Measurements from ENCODE around the gene PPP1R10. TPM values are rescaled to one million over a fixed set of nuclear protein-coding genes. Genes with fewer than 3 reads are reported as not detected.

Gene PPP1R10
- total and polyA plus RNA-seq, 2 donors, result 18.2 to 25.6 TPM

DNA sequence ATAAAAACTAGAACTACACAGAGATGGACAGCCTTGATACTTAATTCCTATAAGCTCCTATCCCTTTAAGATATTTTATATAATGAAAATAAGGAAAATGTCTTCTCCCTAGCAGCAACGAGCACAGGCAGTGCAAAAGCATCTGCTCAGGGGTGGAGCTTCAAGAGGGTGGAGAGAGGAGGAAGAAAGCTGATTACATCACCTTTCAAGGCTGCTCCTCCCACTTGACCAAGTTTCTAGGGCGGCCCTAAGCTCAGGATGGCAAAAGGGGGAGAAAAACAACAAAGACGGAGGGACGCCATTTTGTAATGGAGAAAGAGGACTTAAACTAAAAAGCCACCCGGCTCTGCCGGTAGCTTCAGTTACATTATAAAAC is 2.2 kb downstream of the PPP1R10 start:
- Histone ChIP-seq H3K27ac (ENCODE audit: low read depth) (peak overlapping the region; percentile 100), H3K36me3 (ENCODE audit: insufficient read depth) (peaks cover 2% of the 10 kb centered on the region), H3K4me1 (ENCODE audit: insufficient read depth) (no peaks in the 10 kb centered on the region), H3K4me3 (ENCODE audit: low read depth, low read length) (peak overlapping the region; percentile 89)
- WGBS, result 0% methylated on average over 6 of the region's 6 CpGs
- DNase-seq (ENCODE audit: extremely low spot score), result peak; percentile 98

GRCh38 chr6:30614044-30614842 is 2.8 kb downstream of the PPP1R10 start:
- DNase-seq (ENCODE audit: extremely low spot score), result no peak
- Histone ChIP-seq H3K27ac (ENCODE audit: low read depth) (peak overlapping the region; percentile 78), H3K36me3 (ENCODE audit: insufficient read depth) (peaks cover 2% of the 10 kb centered on the region), H3K4me3 (ENCODE audit: low read depth, low read length) (peak overlapping the region; percentile 30), H3K4me1 (ENCODE audit: insufficient read depth) (no peaks in the 10 kb centered on the region)
- 18% methylated on average over 8 of the region's 8 CpGs for WGBS

DNA sequence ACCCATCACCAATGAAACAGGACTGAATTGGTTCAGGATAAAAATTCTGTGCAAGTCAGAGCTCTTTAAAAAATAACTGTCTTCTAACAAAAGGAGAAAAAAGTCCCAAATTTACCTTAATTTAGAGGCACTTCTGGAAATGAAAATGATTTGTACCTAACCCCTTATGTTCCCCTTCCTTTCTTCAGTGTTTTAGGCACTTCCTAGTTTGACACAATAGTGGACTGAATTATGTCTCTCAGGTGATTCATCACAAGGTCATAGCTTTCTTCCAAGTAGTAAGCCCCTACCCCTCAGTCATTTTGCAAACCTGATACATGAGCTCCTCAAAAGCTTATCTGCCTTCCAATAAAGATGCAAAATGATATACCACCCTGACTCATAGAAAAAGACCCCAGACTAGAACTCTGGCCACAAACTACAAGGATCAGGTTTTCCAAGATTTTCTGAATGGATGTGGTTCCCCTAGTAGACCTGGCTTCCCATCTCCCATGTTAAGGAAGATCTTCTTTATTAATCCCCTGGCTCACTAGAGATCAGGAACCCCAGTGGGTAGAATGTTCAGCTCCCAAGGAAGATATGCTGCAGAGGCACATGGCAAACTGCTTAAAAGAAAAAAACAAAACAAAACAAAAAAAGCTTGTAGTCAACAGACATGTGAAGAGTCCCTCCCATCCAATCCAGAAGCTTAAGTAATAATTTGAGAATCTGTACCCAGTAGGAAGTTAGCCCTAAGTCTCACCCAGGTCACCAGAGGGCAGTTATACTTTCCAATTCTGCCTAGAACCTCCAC is 3.6 kb downstream of the PPP1R10 start:
- DNase-seq (ENCODE audit: extremely low spot score), result no peak
- Histone ChIP-seq H3K36me3 (ENCODE audit: insufficient read depth) (peaks cover 4% of the 10 kb centered on the region), H3K27ac (ENCODE audit: low read depth) (peak overlapping the region; percentile 29), H3K4me1 (ENCODE audit: insufficient read depth) (no peaks in the 10 kb centered on the region), H3K4me3 (ENCODE audit: low read depth, low read length) (no peak overlapping the region)

DNA sequence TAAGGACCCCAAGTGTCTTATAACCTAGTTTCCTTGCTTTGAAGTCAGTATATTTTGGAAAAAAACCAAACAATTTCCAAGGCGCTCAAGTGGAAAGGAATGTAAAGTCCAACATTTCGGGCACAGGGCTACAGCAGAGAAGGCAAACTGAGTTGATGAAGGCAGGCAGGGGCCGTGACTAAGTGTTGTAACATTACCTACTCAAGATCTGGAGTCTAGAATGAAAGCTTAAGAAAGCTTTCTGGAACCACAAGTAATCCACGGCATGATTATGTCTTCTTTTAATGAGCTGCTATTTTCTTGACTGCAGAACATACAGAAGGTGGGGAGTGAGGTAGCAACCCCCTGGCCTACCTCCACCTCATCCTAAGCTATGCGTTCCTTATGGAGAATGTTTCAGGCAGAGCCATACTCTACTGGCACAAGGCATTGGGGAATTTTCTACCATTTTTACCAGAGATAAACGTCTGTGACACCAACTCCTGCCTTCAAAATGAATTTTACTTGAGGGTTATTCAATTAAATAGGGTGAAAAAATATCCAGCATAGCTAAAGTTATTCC is 4.3 kb downstream of the PPP1R10 start:
- 37% methylated on average over 6 of the region's 6 CpGs for WGBS
- peaks cover 4% of the 10 kb centered on the region for H3K36me3 ChIP-seq (ENCODE audit: insufficient read depth)
- no peak overlapping the region for H3K4me3 ChIP-seq (ENCODE audit: low read depth, low read length)
- H3K4me1 ChIP-seq (ENCODE audit: insufficient read depth), result no peaks in the 10 kb centered on the region
- no peak overlapping the region for H3K27ac ChIP-seq (ENCODE audit: low read depth)
- no peak for DNase-seq (ENCODE audit: extremely low spot score)

- no peaks in the 10 kb centered on the region for H3K4me1 ChIP-seq (ENCODE audit: insufficient read depth)
- H3K36me3 ChIP-seq (ENCODE audit: insufficient read depth), result peaks cover 5% of the 10 kb centered on the region
- no peak overlapping the region for H3K4me3 ChIP-seq (ENCODE audit: low read depth, low read length)
- no peak overlapping the region for H3K27ac ChIP-seq (ENCODE audit: low read depth)
- WGBS, result 64% methylated on average over 1 of the region's 1 CpG
- no peak for DNase-seq (ENCODE audit: extremely low spot score)
These were observed 4.8 kb downstream of the PPP1R10 start for GRCh38 chr6:30612213-30612612.

DNA sequence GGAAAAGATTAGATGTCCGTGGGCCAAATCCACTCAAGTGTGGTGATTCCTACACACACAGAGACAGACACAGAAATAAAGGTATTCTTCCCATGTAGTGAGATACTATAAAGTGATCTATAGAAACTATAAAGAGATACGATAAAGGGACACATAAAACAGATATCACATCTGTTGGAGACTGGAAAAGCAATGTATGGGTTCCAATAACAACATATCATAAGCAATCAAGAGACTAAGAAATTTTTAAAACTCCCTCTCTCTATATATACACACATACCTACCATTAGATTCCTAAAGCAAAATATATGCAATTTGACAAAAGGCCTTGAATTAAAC is 5.2 kb downstream of the PPP1R10 start:
- no peak overlapping the region for H3K4me3 ChIP-seq (ENCODE audit: low read depth, low read length)
- 60% methylated on average over 2 of the region's 2 CpGs for WGBS
- H3K36me3 ChIP-seq (ENCODE audit: insufficient read depth), result peaks cover 5% of the 10 kb centered on the region
- no peak for DNase-seq (ENCODE audit: extremely low spot score)
- H3K27ac ChIP-seq (ENCODE audit: low read depth), result no peak overlapping the region
- H3K4me1 ChIP-seq (ENCODE audit: insufficient read depth), result no peaks in the 10 kb centered on the region

DNA sequence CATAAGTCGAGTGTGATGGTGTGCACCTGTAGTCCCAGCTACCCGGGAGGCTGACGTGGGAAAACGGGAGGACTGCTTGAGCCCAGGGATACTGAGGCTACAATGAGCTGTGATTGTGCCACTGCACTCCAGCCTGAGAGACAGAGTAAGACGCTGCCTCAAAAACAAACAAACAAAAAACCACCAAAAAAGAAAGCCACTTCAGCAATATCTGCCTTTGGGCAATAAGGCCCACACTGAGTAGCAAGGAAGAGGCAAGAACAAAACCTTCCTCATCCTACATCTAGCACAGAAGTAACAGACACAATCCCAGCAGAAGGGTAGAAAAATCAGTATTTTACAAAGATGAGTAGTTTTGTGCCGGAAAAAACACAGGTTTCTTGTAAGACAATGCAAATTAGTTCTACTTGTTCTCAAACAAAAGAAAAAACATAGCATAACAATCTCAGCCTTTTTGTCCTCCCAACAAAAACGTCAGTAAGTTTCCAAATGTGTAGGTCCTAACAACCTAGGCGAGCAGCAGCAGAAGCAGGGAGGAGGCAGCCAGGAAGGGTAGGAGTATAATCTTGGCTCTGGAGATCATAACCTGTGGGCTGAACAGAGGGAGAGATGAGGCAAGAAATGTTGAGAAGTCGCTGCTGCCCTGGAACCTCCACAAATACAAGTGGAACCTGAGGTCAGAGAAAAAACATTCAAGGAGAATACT is 5.7 kb downstream of the PPP1R10 start:
- H3K36me3 ChIP-seq (ENCODE audit: insufficient read depth), result peaks cover 4% of the 10 kb centered on the region
- H3K27ac ChIP-seq (ENCODE audit: low read depth), result no peak overlapping the region
- no peak overlapping the region for H3K4me3 ChIP-seq (ENCODE audit: low read depth, low read length)
- no peak for DNase-seq (ENCODE audit: extremely low spot score)
- no peaks in the 10 kb centered on the region for H3K4me1 ChIP-seq (ENCODE audit: insufficient read depth)
- WGBS, result 73% methylated on average over 9 of the region's 9 CpGs

DNA sequence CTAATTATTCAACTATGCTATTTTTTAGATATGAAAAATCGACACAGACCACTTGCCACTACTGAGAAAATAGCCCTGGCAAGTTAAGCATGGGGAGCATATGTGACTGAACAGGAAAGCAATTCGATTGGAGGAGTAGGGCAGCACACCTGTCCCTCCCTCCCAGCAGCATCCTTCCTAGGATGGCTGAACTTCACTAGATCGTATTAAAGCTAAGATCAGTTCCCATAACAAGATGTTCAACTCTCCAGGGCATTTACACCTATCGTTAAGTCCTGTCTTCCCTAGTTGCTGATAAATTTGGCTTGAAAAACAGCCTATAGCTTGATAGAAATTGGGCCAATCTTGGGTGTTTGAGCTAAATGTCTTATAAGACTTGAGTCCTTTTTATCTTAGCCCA is 7.0 kb downstream of the PPP1R10 start:
- WGBS, result 83% methylated on average over 4 of the region's 4 CpGs
- no peak overlapping the region for H3K27ac ChIP-seq (ENCODE audit: low read depth)
- no peak for DNase-seq (ENCODE audit: extremely low spot score)

DNA sequence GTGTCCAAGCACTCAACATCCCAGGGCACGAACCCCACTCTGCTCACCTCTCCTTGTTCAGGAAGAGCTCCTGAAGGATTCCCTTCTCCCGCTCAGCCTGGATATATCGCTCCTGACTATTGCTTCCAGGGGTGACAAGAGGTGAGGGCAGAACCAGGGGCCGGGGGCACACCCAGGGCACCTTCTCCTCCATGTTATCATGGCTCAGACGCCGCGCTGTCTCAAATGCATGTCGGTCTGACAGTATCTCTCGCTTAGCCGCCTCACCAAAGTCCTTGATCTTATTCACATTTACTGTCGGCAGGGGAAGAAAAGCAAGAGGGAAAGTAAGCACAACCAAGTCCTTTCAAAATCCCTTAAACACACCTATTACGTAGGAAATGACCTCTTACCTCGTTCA is 13.1 kb downstream of the PPP1R10 start:
- H3K36me3 ChIP-seq (ENCODE audit: insufficient read depth), result peaks cover 23% of the 10 kb centered on the region
- H3K4me3 ChIP-seq (ENCODE audit: low read depth, low read length), result no peak overlapping the region
- 94% methylated on average over 13 of the region's 13 CpGs for WGBS
- DNase-seq (ENCODE audit: extremely low spot score), result no peak
- H3K27ac ChIP-seq (ENCODE audit: low read depth), result no peak overlapping the region
- no peaks in the 10 kb centered on the region for H3K4me1 ChIP-seq (ENCODE audit: insufficient read depth)

More for the DNA sequence above, 7.0 kb downstream of the PPP1R10 start:
- no peaks in the 10 kb centered on the region for H3K4me1 ChIP-seq (ENCODE audit: insufficient read depth)
- H3K36me3 ChIP-seq (ENCODE audit: insufficient read depth), result peaks cover 4% of the 10 kb centered on the region
- H3K4me3 ChIP-seq (ENCODE audit: low read depth, low read length), result no peak overlapping the region

DNA sequence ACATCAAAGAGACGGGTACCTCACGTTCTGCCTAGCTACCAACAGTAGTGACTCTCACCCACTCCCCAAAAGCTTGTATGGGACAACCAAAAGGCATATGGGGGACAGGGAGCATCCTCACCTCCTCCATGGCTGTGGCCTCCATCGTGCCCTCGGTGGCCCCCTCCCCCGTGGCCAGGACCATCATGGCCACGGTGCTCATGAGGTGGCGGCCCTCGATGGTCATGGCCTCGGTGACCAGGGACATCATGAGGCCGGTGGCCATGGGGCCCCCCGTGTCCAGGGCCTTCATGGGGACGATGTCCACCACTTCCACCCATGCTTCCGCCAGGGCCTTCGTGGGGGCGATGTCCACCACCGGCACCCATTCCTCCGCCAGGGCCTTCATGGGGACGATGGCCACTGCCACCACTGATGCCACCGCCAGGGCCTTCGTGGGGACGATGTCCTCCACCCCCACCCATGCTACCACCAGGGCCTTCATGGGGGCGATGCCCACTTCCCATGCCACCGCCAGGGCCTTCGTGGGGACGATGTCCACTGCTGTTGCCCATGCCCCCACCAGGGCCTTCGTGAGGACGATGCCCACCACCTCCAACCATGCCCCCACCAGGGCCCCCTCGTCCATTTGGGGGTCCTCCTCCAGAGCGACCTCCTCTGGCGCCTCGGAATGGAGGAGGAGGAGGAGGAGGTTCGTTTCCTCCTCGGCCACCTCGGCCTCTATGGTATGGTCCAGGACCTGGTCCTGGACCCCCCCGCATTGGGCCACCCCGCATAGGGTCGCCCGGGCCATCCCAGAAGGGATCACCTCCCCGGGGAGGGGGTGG is 15.0 kb downstream of the PPP1R10 start:
- Histone ChIP-seq H3K27ac (ENCODE audit: low read depth) (no peak overlapping the region), H3K4me3 (ENCODE audit: low read depth, low read length) (no peak overlapping the region), H3K4me1 (ENCODE audit: insufficient read depth) (no peaks in the 10 kb centered on the region), H3K36me3 (ENCODE audit: insufficient read depth) (peaks cover 20% of the 10 kb centered on the region)
- DNase-seq (ENCODE audit: extremely low spot score), result no peak
- WGBS, result 91% methylated on average over 39 of the region's 39 CpGs

DNA sequence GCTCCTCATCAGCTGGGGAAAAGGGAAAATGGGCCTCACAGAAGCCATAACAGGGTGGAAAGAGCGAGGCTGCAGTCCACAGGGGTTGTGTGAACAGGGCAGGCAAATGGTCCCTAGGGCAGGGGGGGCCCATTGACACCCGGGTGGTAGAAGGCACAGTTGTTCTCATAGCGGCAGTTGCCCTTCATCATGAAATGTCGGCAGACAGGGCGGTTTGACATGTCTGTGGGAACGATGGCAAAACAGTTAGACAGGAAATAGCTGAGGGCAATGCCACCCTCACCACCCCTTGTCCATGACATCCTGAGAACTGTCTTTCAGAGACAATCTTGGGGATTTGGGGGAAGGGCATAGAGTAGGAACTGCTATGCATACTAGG is 15.6 kb downstream of the PPP1R10 start:
- WGBS, result 65% methylated on average over 6 of the region's 6 CpGs
- Histone ChIP-seq H3K4me3 (ENCODE audit: low read depth, low read length) (no peak overlapping the region), H3K27ac (ENCODE audit: low read depth) (no peak overlapping the region), H3K36me3 (ENCODE audit: insufficient read depth) (peaks cover 20% of the 10 kb centered on the region), H3K4me1 (ENCODE audit: insufficient read depth) (no peaks in the 10 kb centered on the region)
- no peak for DNase-seq (ENCODE audit: extremely low spot score)

DNA sequence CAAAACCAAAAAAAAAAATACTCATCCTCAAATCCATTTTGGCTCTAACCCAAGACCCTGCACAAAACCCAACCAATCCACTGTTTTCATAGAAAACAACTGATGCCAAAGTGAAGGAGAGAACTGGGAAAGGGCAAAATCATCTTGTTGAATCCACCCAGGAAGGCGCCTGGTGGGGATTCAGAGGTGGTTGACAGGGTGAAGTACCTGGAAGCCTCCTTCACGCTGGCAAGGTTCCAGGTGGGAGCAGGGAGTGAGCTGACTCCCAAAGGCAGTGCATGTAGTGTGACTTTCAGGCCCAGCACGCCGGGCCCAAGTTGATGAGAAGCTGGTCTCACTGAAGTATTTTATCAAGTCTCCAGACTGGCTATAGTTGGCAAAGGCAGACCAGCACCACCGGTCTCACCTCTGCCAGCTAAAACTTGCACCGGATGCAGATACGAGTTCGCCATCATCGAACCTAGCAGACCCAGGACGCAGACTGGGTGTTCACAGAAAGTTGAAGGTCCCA is 16.5 kb downstream of the PPP1R10 start:
- DNase-seq (ENCODE audit: extremely low spot score), result no peak
- peaks cover 20% of the 10 kb centered on the region for H3K36me3 ChIP-seq (ENCODE audit: insufficient read depth)
- no peaks in the 10 kb centered on the region for H3K4me1 ChIP-seq (ENCODE audit: insufficient read depth)
- no peak overlapping the region for H3K27ac ChIP-seq (ENCODE audit: low read depth)
- H3K4me3 ChIP-seq (ENCODE audit: low read depth, low read length), result no peak overlapping the region
- 54% methylated on average over 10 of the region's 10 CpGs for WGBS

Measured in urinary bladder (tissue), 4 donors.